Inflammatory macrophage (primary cell): ENCODE data around the gene PCSK4.

Experiments
- DNase-seq, 2 donors: peaks; one replicate each; pipeline ENCODE4 v3.0.0-alpha.2; 2020 to 2022

PCSK4 gene

GRCh38 chr19:1435378-1435989, 54.7 kb downstream of the PCSK4 start:
- peak; percentile 27 to 28 for DNase-seq

DNA sequence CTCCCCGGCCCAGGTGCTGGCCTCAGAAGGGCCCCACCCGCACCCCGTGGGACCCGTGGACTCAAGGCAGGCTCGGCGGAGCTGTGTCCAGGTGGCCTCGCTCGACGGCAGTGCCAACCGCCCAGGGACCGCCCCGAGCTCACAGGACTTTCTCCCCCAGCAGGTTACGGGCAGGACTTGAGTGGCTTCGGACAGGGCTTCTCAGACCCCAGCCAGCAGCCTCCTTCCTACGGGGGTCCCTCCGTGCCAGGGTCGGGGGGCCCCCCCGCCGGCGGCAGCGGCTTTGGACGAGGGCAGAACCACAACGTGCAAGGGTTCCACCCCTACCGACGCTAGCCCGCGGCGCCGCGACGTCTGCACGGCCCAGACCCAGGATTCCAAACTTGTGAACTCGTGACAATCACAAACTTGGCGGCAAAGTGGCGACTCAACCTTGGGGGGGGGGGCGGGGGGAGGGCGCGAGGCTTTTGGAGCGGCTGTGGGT, 55.5 kb downstream of the PCSK4 start:
- DNase-seq: no peak

DNA sequence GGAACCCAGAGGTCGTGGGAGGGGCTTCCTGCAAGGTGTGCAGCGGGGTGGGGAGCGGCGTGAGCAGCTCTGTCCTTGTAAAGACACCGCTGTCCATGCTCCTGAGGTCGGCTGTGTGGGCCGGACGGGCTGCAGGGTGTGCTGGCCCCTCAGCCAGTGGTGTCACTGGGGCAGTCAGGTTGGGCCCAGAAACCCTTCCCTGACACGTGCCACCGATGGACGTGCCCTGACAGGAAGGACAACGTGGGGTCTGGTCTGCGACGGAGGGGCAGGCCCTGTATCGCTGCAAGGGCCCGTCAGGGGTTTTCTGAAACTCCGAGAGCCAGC, 56.1 kb downstream of the PCSK4 start:
- DNase-seq: no peak

GRCh38 chr19:1433119-1434039, 56.8 kb downstream of the PCSK4 start:
- DNase-seq: no peak

DNA sequence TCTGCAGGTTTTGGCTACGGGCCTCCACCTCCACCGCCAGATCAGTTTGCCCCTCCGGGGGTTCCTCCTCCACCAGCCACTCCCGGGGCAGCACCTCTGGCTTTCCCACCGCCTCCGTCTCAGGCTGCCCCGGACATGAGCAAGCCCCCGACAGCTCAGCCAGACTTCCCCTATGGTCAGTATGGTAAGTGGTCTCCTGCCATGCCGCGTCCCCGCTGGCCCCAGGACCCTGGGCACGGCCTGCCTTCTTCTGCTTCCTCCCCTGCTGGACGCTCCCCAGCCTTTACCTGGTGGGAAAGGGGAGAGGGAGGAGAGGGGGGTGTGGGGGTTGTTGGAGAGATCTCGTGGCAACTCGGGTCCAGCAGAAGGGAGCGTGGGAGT, 57.7 kb downstream of the PCSK4 start:
- no peak for DNase-seq

GRCh38 chr19:1431759-1432506, 58.2 kb downstream of the PCSK4 start:
- DNase-seq: no peak
